ENCODE data around the gene DENND5A.

DNA sequence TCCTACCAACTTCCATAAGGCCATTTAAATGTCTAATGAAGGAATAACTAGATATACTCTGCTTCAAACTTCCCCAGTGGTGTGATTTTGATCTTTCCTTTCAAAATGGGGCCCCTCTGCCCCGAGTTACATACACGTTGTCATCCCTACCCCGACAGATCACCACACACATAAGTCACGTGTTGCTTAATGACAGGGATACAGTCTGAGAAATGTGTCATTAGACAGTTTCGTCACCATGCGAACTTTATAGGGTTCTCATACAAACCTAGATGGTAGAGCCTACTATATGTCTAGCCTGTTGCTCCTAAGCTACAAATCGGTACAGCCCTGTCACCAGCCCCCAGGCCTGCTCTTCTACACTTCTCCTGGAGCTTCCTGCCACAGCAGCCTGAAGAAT, 124.0 kb downstream of the DENND5A start:
- TF ChIP-seq, protein P1, sequence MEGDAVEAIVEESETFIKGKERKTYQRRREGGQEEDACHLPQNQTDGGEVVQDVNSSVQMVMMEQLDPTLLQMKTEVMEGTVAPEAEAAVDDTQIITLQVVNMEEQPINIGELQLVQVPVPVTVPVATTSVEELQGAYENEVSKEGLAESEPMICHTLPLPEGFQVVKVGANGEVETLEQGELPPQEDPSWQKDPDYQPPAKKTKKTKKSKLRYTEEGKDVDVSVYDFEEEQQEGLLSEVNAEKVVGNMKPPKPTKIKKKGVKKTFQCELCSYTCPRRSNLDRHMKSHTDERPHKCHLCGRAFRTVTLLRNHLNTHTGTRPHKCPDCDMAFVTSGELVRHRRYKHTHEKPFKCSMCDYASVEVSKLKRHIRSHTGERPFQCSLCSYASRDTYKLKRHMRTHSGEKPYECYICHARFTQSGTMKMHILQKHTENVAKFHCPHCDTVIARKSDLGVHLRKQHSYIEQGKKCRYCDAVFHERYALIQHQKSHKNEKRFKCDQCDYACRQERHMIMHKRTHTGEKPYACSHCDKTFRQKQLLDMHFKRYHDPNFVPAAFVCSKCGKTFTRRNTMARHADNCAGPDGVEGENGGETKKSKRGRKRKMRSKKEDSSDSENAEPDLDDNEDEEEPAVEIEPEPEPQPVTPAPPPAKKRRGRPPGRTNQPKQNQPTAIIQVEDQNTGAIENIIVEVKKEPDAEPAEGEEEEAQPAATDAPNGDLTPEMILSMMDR (IDR thresholded peaks at IDR 0.05), result no peak
- no peak for TF ChIP-seq POLR2A (IDR thresholded peaks at IDR 0.05)

All from esophagus squamous epithelium (tissue), 4 donors.